HEK293T (cell line): Measurements from ENCODE around the gene PRICKLE3.

Source experiments
- CTCF ChIA-PET: fragments of 350-600 bp; formaldehyde crosslinking; extraction: SDS; loops from one replicate; lab custom pipeline; 2021; ENCODE audit warnings: antibody characterized with exemption, inconsistent platforms; lab: Yijun Ruan, JAX
- POLR2A ChIA-PET: fragments of 350-600 bp; formaldehyde crosslinking; extraction: SDS; loops from one replicate; lab custom pipeline; 2020; ENCODE audit warnings: antibody characterized with exemption, inconsistent platforms; lab: Yijun Ruan, JAX
- DNase-seq: peaks from one replicate; pipeline ENCODE4 v3.0.0; 2012; ENCODE audit warnings: mixed read lengths; ENCODE audit errors: extremely low spot score
- ARNT ChIP-seq: fragments of 450-650 bp; IDR thresholded peaks from 2 replicates; pipeline ENCODE4 v1.6.1; 2017; ENCODE audit warnings: mild to moderate bottlenecking
- BHLHE40 ChIP-seq: fragments of 450-650 bp; IDR thresholded peaks from 2 replicates; pipeline ENCODE4 v1.6.1; 2016; ENCODE audit warnings: mild to moderate bottlenecking, moderate library complexity, borderline replicate concordance
- CTBP1 ChIP-seq: fragments of 450-650 bp; IDR thresholded peaks from 2 replicates; pipeline ENCODE4 v1.6.1; 2016; ENCODE audit warnings: borderline replicate concordance
- ELF4 ChIP-seq: fragments of 450-650 bp; IDR thresholded peaks from 2 replicates; pipeline ENCODE4 v1.6.1; 2017; ENCODE audit warnings: antibody characterized with exemption
- FOXA1 ChIP-seq: fragments of 450-650 bp; IDR thresholded peaks from 2 replicates; pipeline ENCODE4 v1.6.1; 2016; ENCODE audit warnings: mild to moderate bottlenecking
- FOXK2 ChIP-seq: fragments of 450-650 bp; IDR thresholded peaks from 2 replicates; pipeline ENCODE4 v1.6.1; 2016; ENCODE audit warnings: mild to moderate bottlenecking
- FOXM1 ChIP-seq: fragments of 450-650 bp; IDR thresholded peaks from 2 replicates; pipeline ENCODE4 v1.6.1; 2017; ENCODE audit warnings: mild to moderate bottlenecking, borderline replicate concordance
- HDGF ChIP-seq: fragments of 450-650 bp; IDR thresholded peaks from 2 replicates; pipeline ENCODE4 v1.6.1; 2017; ENCODE audit warnings: antibody characterized with exemption, borderline replicate concordance
- L3MBTL2 ChIP-seq: fragments of 450-650 bp; conservative IDR thresholded peaks from 2 replicates; pipeline ENCODE4 v1.6.1; 2016; ENCODE audit warnings: mild to moderate bottlenecking
- LEF1 ChIP-seq: fragments of 450-650 bp; IDR thresholded peaks from 2 replicates; pipeline ENCODE4 v1.6.1; 2017; ENCODE audit warnings: mild to moderate bottlenecking, borderline replicate concordance
- NFRKB ChIP-seq: fragments of 450-650 bp; IDR thresholded peaks from 2 replicates; pipeline ENCODE4 v1.6.1; 2016; ENCODE audit warnings: mild to moderate bottlenecking, moderate library complexity
- SP1 ChIP-seq: fragments of 450-650 bp; IDR thresholded peaks from 2 replicates; pipeline ENCODE4 v1.6.1; 2017
- SUZ12 ChIP-seq: fragments of 450-650 bp; IDR thresholded peaks from 2 replicates; pipeline ENCODE4 v1.6.1; 2016; ENCODE audit warnings: mild to moderate bottlenecking
- TARDBP ChIP-seq: fragments of 450-650 bp; IDR thresholded peaks from 2 replicates; pipeline ENCODE4 v1.6.1; 2016
- ZNF384 ChIP-seq: fragments of 450-650 bp; IDR thresholded peaks from 2 replicates; pipeline ENCODE4 v1.6.1; 2016
- TF ChIP-seq, protein P1 (sequence below): fragments of 450-650 bp; IDR thresholded peaks from 2 replicates; pipeline ENCODE4 v1.6.1; 2016

The PRICKLE3 gene

DNA sequence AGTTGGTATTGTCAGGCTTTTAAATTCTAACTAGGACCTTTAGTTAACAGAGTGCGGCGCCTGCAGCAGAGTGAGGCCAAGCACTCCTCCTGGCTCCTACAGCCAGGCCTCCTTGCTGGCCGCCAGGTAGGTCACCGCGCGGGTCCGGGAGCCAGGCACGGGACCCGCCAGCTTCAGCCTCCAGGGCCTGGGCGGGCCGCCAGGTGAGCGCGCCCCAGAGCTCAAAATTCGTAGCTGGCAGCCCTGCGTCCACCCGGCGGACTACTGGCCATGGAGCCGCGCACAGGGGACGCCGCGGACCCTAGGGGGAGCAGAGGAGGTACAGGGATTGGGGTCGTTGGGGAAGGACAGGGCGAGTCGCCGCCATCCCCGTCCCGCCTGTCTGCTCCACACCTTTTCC, 23.6 kb downstream of the PRICKLE3 start, which contains the start of gene MAGIX:
MAGIX (plus strand) TSS at position 139 of the 400 bp plus-strand sequence; CDS start at position 271, 132 bp downstream.
- TF ChIP-seq LEF1 (no peak), TARDBP (no peak)
- CTCF ChIA-PET, result no interaction called here
- POLR2A ChIA-PET, result no interaction called here
- no peak for DNase-seq

DNA sequence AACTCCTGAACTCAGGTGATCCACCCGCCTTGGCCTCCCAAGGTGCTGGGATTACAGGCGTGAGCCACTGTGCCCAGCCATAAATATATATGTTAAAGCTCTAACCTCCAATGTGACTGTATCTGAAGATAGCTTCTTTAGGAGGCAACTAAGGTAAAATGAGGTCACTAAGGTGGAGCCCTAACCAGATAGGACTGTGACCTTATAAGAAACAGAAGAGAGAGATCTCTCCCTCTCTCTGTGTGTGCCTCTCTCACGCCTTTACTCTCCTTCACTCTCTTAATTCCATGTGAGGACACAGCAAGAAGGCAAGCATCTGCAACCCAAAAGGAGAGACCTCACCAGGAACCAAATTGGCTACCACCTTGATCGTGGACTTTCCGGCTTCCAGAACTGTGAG, 24.5 kb downstream of the PRICKLE3 start:
- CTCF ChIA-PET, result interaction anchor here (0.6 kb wide), 1 partner anchor 1064 kb away, joined by 9 read pairs; no protein-coding TSS in a partner anchor
- DNase-seq, result no peak
- POLR2A ChIA-PET, result interaction anchor here (0.6 kb wide), 1 partner anchor 31 kb away, joined by 3 read pairs; no protein-coding TSS in a partner anchor
- no peak for TF ChIP-seq SP1
- no peak for TF ChIP-seq HDGF
- TF ChIP-seq CTBP1, result no peak
- TF ChIP-seq FOXM1, result no peak
- no peak for TF ChIP-seq NFRKB
- TF ChIP-seq L3MBTL2, result no peak
- no peak for TF ChIP-seq ARNT
- TF ChIP-seq BHLHE40, result no peak
- no peak for TF ChIP-seq FOXK2
- TF ChIP-seq, protein P1, sequence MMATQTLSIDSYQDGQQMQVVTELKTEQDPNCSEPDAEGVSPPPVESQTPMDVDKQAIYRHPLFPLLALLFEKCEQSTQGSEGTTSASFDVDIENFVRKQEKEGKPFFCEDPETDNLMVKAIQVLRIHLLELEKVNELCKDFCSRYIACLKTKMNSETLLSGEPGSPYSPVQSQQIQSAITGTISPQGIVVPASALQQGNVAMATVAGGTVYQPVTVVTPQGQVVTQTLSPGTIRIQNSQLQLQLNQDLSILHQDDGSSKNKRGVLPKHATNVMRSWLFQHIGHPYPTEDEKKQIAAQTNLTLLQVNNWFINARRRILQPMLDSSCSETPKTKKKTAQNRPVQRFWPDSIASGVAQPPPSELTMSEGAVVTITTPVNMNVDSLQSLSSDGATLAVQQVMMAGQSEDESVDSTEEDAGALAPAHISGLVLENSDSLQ, result no peak
- TF ChIP-seq LEF1, result no peak
- TF ChIP-seq FOXA1, result no peak
- no peak for TF ChIP-seq ELF4
- no peak for TF ChIP-seq ZNF384
- TF ChIP-seq TARDBP, result no peak
- no peak for TF ChIP-seq SUZ12

DNA sequence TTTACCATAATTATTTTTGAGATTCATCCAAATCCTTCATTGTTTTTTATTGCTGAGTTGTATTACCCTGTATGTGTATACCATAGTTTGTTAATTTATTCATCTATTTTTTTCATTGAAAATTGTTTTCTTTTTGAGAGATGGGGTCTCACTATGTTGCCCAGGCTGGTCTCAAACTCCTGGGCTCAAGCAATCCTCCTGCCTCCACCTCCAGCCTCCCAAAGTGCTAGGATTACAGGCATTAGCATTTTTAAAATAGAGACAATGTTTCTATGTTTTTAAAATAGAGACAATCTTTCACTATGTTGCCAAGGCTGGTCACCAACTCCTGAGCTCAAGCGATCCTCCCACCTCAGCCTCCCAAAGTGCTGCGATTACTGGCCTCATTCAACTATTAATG, 25.3 kb downstream of the PRICKLE3 start:
- ChIA-PET POLR2A (interaction anchor here (0.6 kb wide), 1 partner anchor 32 kb away, joined by 3 read pairs; no protein-coding TSS in a partner anchor), CTCF (interaction anchor here (0.6 kb wide), 1 partner anchor 1063 kb away, joined by 9 read pairs; no protein-coding TSS in a partner anchor)
- no peak for DNase-seq

DNA sequence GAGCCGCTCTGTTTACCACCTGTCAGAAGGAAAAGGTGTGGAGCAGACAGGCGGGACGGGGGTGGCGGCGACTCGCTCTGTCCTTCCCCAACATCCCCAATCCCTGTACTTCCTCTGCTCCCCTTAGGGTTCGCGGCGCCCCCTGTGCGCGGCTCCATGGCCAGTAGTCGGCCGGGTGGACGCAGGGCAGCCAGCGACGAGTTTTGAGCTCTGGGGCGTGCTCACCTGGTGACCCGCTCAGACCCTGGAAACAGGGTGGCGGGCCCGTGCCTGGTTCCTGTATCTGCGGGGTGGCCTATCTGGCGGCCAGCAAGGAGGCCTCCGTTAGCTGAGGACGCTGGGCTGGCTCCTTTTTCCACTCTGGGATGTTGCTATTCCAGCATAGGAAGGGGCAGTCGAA, 29.0 kb downstream of the PRICKLE3 start:
- TF ChIP-seq ZNF384, result no peak
- TF ChIP-seq, protein P1, result no peak
- no peak for TF ChIP-seq FOXA1
- TF ChIP-seq TARDBP, result no peak
- no peak for TF ChIP-seq ELF4
- TF ChIP-seq NFRKB, result no peak
- TF ChIP-seq FOXM1, result no peak
- no peak for TF ChIP-seq FOXK2
- no peak for TF ChIP-seq L3MBTL2
- TF ChIP-seq BHLHE40, result no peak
- no peak for TF ChIP-seq LEF1
- no peak for TF ChIP-seq CTBP1
- no peak for TF ChIP-seq HDGF
- no peak for TF ChIP-seq ARNT
- TF ChIP-seq SUZ12, result no peak
- no peak for TF ChIP-seq SP1
- ChIA-PET CTCF (interaction anchor here (1.3 kb wide), 1 partner anchor 15 kb away, joined by 3 read pairs; no protein-coding TSS in a partner anchor), POLR2A (no interaction called here)
- no peak for DNase-seq

More for the DNA sequence above, 25.3 kb downstream of the PRICKLE3 start:
- TF ChIP-seq NFRKB (no peak), FOXK2 (no peak), BHLHE40 (no peak), CTBP1 (no peak), SUZ12 (no peak), ZNF384 (no peak)

DNA sequence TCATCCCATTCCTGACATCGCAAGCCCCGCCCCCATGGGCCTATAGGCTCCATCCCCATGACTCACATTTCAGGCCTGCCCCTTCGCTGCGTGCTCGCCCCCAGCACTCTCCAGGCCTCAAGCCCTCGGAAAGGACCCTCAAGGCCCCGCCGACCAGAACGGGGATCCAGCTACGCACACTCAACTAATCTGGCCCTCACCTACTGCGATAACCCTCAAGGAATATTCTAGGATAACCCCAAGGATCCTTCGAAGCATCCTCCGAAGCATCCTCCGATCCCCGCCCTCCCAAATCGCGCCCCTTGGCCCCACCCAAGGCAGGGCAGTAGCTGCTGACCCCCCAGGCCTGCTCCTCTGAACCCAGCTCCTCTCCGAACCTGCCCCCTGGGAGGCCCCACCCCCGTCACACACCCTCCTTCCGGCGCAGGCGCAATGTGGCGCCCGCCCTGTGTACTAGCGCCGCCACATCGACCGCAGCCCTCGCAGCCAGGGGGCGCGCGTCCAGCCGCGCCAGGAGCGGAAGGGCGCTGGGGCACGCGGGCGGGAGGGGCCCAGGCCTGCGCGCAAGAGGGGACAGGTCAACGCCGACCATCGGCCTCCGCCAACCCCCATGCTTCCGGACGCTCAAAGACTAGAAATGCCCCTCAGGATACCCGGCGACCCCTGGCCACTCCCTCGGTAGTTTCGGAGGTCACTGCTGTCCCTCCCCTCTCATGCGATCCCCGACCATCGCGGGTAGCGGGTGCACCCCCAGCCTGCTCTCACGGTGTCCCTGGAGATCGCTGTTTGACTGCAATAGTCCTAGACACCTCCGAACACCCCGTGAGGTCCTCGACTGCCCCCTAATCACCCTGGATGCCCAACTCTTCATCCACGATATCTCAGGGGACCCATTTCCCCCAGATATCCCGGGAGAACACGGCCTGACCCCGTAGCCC, 30.0 kb downstream of the PRICKLE3 start:
- ChIA-PET CTCF (interaction anchor here (0.6 to 1.0 kb wide), 6 partner anchors 10 to 135 kb away, joined by 3 to 5 read pairs (median 4); no protein-coding TSS in a partner anchor), POLR2A (interaction anchor here (0.7 to 2.2 kb wide), 11 partner anchors 8 to 198 kb away, joined by 3 to 18 read pairs (median 4); partner anchors contain the start of genes CCDC22 and PLP2)
- TF ChIP-seq ARNT (no peak), NFRKB (no peak), ZNF384 (no peak), TARDBP (no peak), LEF1 (no peak), FOXK2 (no peak), SP1 (no peak), L3MBTL2 (peak; percentile 62)
- DNase-seq, result peak; percentile 79

DNA sequence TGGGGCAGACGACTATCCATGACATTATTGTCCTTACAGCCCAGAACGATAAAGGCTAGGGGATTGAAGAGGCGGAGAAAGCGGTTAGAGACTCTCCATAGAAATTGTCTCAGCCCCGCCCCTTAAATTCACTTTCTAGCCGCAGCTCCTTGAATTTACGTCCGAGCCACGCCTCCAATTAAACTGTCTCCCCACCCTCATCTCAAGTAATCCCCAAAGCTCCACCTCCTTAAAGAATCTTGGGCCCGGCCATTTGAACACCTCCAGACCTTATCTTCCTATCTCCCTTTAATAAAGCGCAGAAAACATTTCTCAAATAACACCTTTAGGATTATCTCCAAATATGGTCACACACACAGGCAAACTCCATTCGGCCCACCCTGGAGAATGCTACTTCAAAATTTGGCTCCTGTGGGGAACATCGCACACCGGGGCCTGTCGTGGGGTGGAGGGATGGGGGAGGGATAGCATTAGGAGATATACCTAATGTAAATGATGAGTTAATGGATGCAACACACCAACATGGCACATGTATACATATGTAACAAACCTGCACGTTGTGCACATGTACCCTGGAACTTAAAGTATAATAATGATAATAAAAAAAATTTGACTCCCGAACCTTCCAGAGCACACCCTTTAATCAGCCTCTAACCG, 30.8 kb downstream of the PRICKLE3 start:
- TF ChIP-seq FOXM1 (no peak), TARDBP (no peak), CTBP1 (no peak), FOXK2 (no peak), NFRKB (no peak)
- TF ChIP-seq, protein P1, result peak; percentile 69; the same call in 1 of the 2 replicates
- ChIA-PET POLR2A (interaction anchor here (0.7 to 2.2 kb wide), 16 partner anchors 8 to 197 kb away, joined by 3 to 18 read pairs (median 4); partner anchors contain the start of genes CCDC22, PLP2 and PRICKLE3), CTCF (interaction anchor here (0.6 to 1.9 kb wide), 10 partner anchors 8 to 184 kb away, joined by 3 to 6 read pairs (median 4); partner anchors contain the start of gene KCND1)
- no peak for DNase-seq
